Activated CD4-positive, alpha-beta T cell treated with anti-CD3 and anti-CD28 coated beads for 36 hours (primary cell): ENCODE data around the gene RAMACL. TPM values are rescaled to one million over a fixed set of nuclear protein-coding genes. Genes with fewer than 3 reads are reported as not detected.

Experiments used
- ATAC-seq: fragments of 200-7000 bp; cut with Tn5 transposase; one replicate; pipeline ENCODE4 v1.10.0; 2021; ENCODE audit warnings: mild to moderate bottlenecking, moderate library complexity
- CTCF ChIA-PET: fragments of 350-600 bp; sonication (Branson Sonifier 250); formaldehyde crosslinking; loops from one replicate; lab custom pipeline; 2021; ENCODE audit warnings: antibody characterized with exemption; lab: Charles Lee
- POLR2A ChIA-PET: fragments of 350-600 bp; sonication (Branson Sonifier 250); formaldehyde crosslinking; loops from one replicate; lab custom pipeline; 2021; ENCODE audit warnings: antibody characterized with exemption, inconsistent platforms; lab: Charles Lee
- DNase-seq: peaks from one replicate; pipeline ENCODE4 v3.0.0-alpha.2; 2020
- H3K27ac Mint-ChIP-seq: one replicate; pipeline ENCODE4 v1.8.0; 2021; ENCODE audit warnings: mixed read lengths
- H3K27me3 Mint-ChIP-seq: one replicate; pipeline ENCODE4 v1.8.0; 2021; ENCODE audit warnings: mixed read lengths
- H3K36me3 Mint-ChIP-seq: one replicate; pipeline ENCODE4 v1.8.0; 2021; ENCODE audit warnings: low read depth, mixed read lengths
- H3K4me1 Mint-ChIP-seq: one replicate; pipeline ENCODE4 v1.8.0; 2021; ENCODE audit warnings: mixed read lengths
- H3K4me3 Mint-ChIP-seq: one replicate; pipeline ENCODE4 v1.8.0; 2021; ENCODE audit warnings: mild to moderate bottlenecking, moderate library complexity, mixed read lengths
- H3K9me3 Mint-ChIP-seq: one replicate; pipeline ENCODE4 v1.8.0; 2021; ENCODE audit warnings: low read depth, mixed read lengths
- intact Hi-C, 2 experiments: fragments of 100-400 bp; cut with DNase I in 1 of 2; cut with micrococcal nuclease in 1 of 2; formaldehyde crosslinking; loops; one replicate each; pipeline versions ENCODE4 v1.14.2 to v1.15.1; 2022 to 2024; cut with DNase I, micrococcal nuclease
- total RNA-seq, 2 experiments: library from RNA; stranded (reverse); gene quantifications; one replicate each; pipeline ENCODE4 v1.2.3, GENCODE V29; 2021

The RAMACL gene
- total RNA-seq, 2 experiments from 2014 or later: 0.30 to 0.41 TPM

- ChIA-PET POLR2A (no interaction called here), CTCF (interaction anchor here (0.6 kb wide), 1 partner anchor 289 kb away, joined by 3 read pairs; no protein-coding TSS in a partner anchor)
- DNase-seq: no peak
- no peak overlapping the region for H3K27ac Mint-ChIP-seq
- intact Hi-C loops: no loop called here
- no peak overlapping the region for H3K4me3 Mint-ChIP-seq
- H3K4me1 Mint-ChIP-seq: peaks cover 6% of the 10 kb centered on the region
- H3K27me3 Mint-ChIP-seq: no peaks in the 10 kb centered on the region
- ATAC-seq: no peak
- H3K36me3 Mint-ChIP-seq: peaks cover 3% of the 10 kb centered on the region
- H3K9me3 Mint-ChIP-seq: peaks cover 9% of the 10 kb centered on the region
These were observed 28.1 kb downstream of the RAMACL start for GRCh38 chr6:166558156-166559005.

- H3K27me3 Mint-ChIP-seq: no peaks in the 10 kb centered on the region
- no peak overlapping the region for H3K27ac Mint-ChIP-seq
These were observed 29.6 kb downstream of the RAMACL start for GRCh38 chr6:166556863-166557322.

GRCh38 chr6:166556336-166556735 is 30.1 kb downstream of the RAMACL start:
- ChIA-PET CTCF (no interaction called here), POLR2A (no interaction called here)
- peaks cover 5% of the 10 kb centered on the region for H3K9me3 Mint-ChIP-seq
- intact Hi-C loops: no loop called here
- H3K4me1 Mint-ChIP-seq: peaks cover 6% of the 10 kb centered on the region
- DNase-seq (no peak), ATAC-seq (no peak)
- peaks cover 3% of the 10 kb centered on the region for H3K36me3 Mint-ChIP-seq
- H3K27me3 Mint-ChIP-seq: no peaks in the 10 kb centered on the region
- H3K4me3 Mint-ChIP-seq: no peak overlapping the region
- no peak overlapping the region for H3K27ac Mint-ChIP-seq

More at GRCh38 chr6:166556863-166557322, 29.6 kb downstream of the RAMACL start:
- POLR2A ChIA-PET: no interaction called here
- peaks cover 9% of the 10 kb centered on the region for H3K9me3 Mint-ChIP-seq
- H3K4me3 Mint-ChIP-seq: no peak overlapping the region
- intact Hi-C loops: no loop called here
- peak; percentile 68 for ATAC-seq
- peaks cover 3% of the 10 kb centered on the region for H3K36me3 Mint-ChIP-seq
- peak; percentile 31 for DNase-seq
- H3K4me1 Mint-ChIP-seq: peaks cover 6% of the 10 kb centered on the region
- CTCF ChIA-PET: no interaction called here

GRCh38 chr6:166555086-166555485 is 31.4 kb downstream of the RAMACL start:
- Mint-ChIP-seq H3K9me3 (peaks cover 5% of the 10 kb centered on the region), H3K4me3 (no peak overlapping the region)
- POLR2A ChIA-PET: no interaction called here

GRCh38 chr6:166554316-166554715 is 32.2 kb downstream of the RAMACL start:
- Mint-ChIP-seq H3K4me3 (no peak overlapping the region), H3K4me1 (peaks cover 6% of the 10 kb centered on the region), H3K36me3 (no peaks in the 10 kb centered on the region), H3K27ac (no peak overlapping the region), H3K27me3 (no peaks in the 10 kb centered on the region), H3K9me3 (peaks cover 2% of the 10 kb centered on the region)
- intact Hi-C loops: no loop called here
- ChIA-PET POLR2A (no interaction called here), CTCF (interaction anchor here (0.5 to 0.7 kb wide), 2 partner anchors 562 to 799 kb away, joined by 3 read pairs; no protein-coding TSS in a partner anchor)
- ATAC-seq: no peak
- no peak for DNase-seq

More at GRCh38 chr6:166555086-166555485, 31.4 kb downstream of the RAMACL start:
- DNase-seq (no peak), ATAC-seq (no peak)
- H3K27me3 Mint-ChIP-seq: no peaks in the 10 kb centered on the region
- CTCF ChIA-PET: no interaction called here
- no peak overlapping the region for H3K27ac Mint-ChIP-seq
- intact Hi-C loops: no loop called here
- H3K36me3 Mint-ChIP-seq: peaks cover under 1% of the 10 kb centered on the region
- peaks cover 6% of the 10 kb centered on the region for H3K4me1 Mint-ChIP-seq

DNA sequence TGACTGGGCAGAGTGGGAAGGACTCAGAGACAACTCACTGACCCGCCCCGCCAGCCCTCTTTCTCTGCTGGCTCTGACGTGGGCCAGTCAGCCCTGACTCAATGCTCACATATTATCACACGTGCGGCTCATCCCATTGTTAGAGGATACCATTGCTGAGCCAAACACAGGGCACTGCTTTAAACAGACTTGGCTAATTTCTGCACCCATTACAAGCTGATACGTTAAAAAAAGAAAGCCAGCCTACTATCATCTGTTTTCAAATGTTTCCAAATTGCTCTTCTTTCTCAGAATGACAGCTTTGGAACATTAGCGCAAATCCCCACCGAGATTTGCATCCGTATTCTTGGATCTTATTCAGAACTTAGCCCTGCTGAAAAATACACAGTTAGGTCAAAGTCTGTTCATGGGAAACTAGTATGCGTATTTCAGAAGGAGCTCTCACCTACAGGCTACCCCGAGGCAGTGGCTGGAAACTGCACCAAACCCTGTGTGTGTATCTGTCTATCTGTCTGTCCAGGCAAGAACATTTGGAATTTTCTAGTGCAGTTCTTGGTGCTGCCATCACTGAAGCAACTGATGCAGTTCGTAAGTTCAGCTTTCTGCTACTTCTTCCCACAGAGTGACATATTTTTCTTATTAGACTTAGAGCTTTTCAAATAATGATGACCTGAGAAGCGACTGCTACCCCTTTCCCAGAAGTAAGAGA is 32.8 kb downstream of the RAMACL start:
- ATAC-seq (no peak), DNase-seq (no peak)
- Mint-ChIP-seq H3K4me3 (no peak overlapping the region), H3K36me3 (no peaks in the 10 kb centered on the region), H3K27ac (no peak overlapping the region), H3K27me3 (no peaks in the 10 kb centered on the region), H3K4me1 (peaks cover 6% of the 10 kb centered on the region), H3K9me3 (no peaks in the 10 kb centered on the region)
- CTCF ChIA-PET: interaction anchor here (0.5 to 0.7 kb wide), 2 partner anchors 562 to 798 kb away, joined by 3 read pairs; no protein-coding TSS in a partner anchor
- intact Hi-C loops: no loop called here
- POLR2A ChIA-PET: no interaction called here

GRCh38 chr6:166552600-166552999 is 33.9 kb downstream of the RAMACL start:
- peaks cover 6% of the 10 kb centered on the region for H3K4me1 Mint-ChIP-seq
- DNase-seq (no peak), ATAC-seq (no peak)
- H3K9me3 Mint-ChIP-seq: no peaks in the 10 kb centered on the region
- no peaks in the 10 kb centered on the region for H3K36me3 Mint-ChIP-seq
- H3K4me3 Mint-ChIP-seq: no peak overlapping the region
- no peak overlapping the region for H3K27ac Mint-ChIP-seq
- ChIA-PET POLR2A (no interaction called here), CTCF (no interaction called here)
- no peaks in the 10 kb centered on the region for H3K27me3 Mint-ChIP-seq
- intact Hi-C loops: no loop called here

DNA sequence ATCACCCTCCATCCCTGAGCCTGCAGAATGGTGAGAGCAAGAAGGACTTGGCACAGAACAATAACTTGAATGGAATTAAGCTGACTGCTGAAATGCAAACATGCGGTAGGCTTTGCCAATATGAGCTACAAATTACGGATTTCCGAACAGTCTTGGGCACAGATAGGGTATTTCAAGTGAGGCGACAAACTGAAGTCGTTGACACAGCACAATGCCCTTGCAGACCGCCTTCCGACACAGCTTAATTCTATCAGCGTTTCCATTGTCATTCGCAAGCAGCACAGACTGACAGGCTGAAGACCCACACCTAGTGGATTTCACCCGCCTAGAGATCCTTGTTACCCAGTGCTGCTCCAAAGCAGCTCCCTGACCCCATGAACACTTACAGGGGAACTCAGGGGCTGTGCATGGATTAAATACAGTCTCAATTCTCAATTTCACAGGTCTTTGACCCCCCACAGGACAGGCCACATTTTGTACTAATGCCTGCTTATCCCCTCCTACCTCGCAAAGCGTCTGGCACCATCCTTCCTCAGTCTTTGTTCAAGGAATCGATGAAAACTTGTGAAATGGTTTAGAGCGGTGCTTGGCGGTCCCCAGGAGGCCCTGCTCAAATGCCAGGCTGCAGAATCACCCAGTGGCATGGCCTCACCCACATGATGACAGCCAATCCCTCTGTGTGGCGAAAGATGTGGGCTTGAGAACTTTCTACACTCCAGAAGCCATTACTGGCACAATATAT is 34.6 kb downstream of the RAMACL start:
- POLR2A ChIA-PET: no interaction called here
- Mint-ChIP-seq H3K4me3 (no peak overlapping the region), H3K4me1 (peaks cover 2% of the 10 kb centered on the region), H3K27me3 (no peaks in the 10 kb centered on the region), H3K27ac (no peak overlapping the region), H3K9me3 (no peaks in the 10 kb centered on the region), H3K36me3 (no peaks in the 10 kb centered on the region)
- ATAC-seq (no peak), DNase-seq (no peak)
- CTCF ChIA-PET: no interaction called here
- intact Hi-C loops: no loop called here

GRCh38 chr6:166546653-166547052 is 39.8 kb downstream of the RAMACL start:
- Mint-ChIP-seq H3K4me1 (peaks cover 4% of the 10 kb centered on the region), H3K27ac (no peak overlapping the region), H3K9me3 (no peaks in the 10 kb centered on the region), H3K27me3 (no peaks in the 10 kb centered on the region), H3K4me3 (no peak overlapping the region), H3K36me3 (no peaks in the 10 kb centered on the region)
- CTCF ChIA-PET: no interaction called here
- POLR2A ChIA-PET: no interaction called here
- intact Hi-C loops: no loop called here
- no peak for DNase-seq
- ATAC-seq: no peak

GRCh38 chr6:166545156-166546034 is 41.1 kb downstream of the RAMACL start:
- ChIA-PET POLR2A (no interaction called here), CTCF (no interaction called here)
- no peak overlapping the region for H3K27ac Mint-ChIP-seq
- H3K27me3 Mint-ChIP-seq: no peaks in the 10 kb centered on the region
- peaks cover 17% of the 10 kb centered on the region for H3K4me1 Mint-ChIP-seq
- no peaks in the 10 kb centered on the region for H3K36me3 Mint-ChIP-seq
- no peak for DNase-seq
- H3K9me3 Mint-ChIP-seq: no peaks in the 10 kb centered on the region
- no peak for ATAC-seq
- no peak overlapping the region for H3K4me3 Mint-ChIP-seq
- intact Hi-C loops: no loop called here

DNA sequence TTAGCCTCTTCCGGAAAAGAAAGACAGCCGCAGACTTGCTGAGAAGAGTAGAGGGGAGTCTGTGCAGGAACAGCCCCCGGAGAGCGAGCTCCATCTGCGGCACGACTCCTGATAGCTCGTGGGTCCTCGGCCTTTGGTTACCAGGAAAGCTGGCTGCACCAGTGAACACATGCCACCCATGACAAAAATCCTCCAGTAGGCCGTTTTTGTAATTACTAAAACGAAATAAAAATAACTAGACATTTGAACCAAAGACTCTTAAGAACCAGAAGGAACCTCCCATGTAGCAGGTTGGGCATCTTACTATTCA is 42.2 kb downstream of the RAMACL start:
- intact Hi-C loops: no loop called here
- peaks cover 24% of the 10 kb centered on the region for H3K4me1 Mint-ChIP-seq
- peaks cover 2% of the 10 kb centered on the region for H3K36me3 Mint-ChIP-seq
- H3K27ac Mint-ChIP-seq: no peak overlapping the region
- no peak for ATAC-seq
- POLR2A ChIA-PET: no interaction called here
- no peaks in the 10 kb centered on the region for H3K9me3 Mint-ChIP-seq
- H3K27me3 Mint-ChIP-seq: no peaks in the 10 kb centered on the region
- H3K4me3 Mint-ChIP-seq: no peak overlapping the region
- no peak for DNase-seq
- CTCF ChIA-PET: interaction anchor here (0.7 kb wide), 1 partner anchor 641 kb away, joined by 3 read pairs; no protein-coding TSS in a partner anchor
